Upper lobe of left lung (tissue), 6 donors: Measurements from ENCODE around the gene CCDC149. TPM values are rescaled to one million over a fixed set of nuclear protein-coding genes. Genes with fewer than 3 reads are reported as not detected.

Experiments
- ATAC-seq, 2 donors: fragments of 200-7000 bp; cut with Tn5 transposase; one replicate each; pipeline ENCODE4 v1.9.1; 2022; ENCODE audit warnings: mild to moderate bottlenecking in 2 of 2, moderate library complexity in 2 of 2; ENCODE audit not compliant: low FRiP score in 2 of 2
- DNase-seq, 2 donors: peaks; one replicate each; pipeline ENCODE4 v3.0.0-alpha.2; 2019 to 2020
- H3K27ac ChIP-seq, 4 donors: fragments of 200-600 bp; sonication (generic); one replicate each; pipeline ENCODE4 v1.5.1; 2016 to 2019
- H3K27me3 ChIP-seq, 4 donors: fragments of 200-600 bp; sonication (generic); one replicate each; pipeline ENCODE4 v1.5.1; 2017 to 2019
- H3K36me3 ChIP-seq, 4 donors: fragments of 200-600 bp; sonication (generic); one replicate each; pipeline ENCODE4 v1.5.1; 2016 to 2019
- H3K4me1 ChIP-seq, 4 donors: fragments of 200-600 bp; sonication (generic); one replicate each; pipeline ENCODE4 v1.5.1; 2018 to 2019
- H3K4me3 ChIP-seq, 4 donors: fragments of 200-600 bp; sonication (generic); one replicate each; pipeline ENCODE4 v1.5.1; 2017 to 2019; ENCODE audit warnings: mild to moderate bottlenecking in 2 of 4, moderate library complexity in 1 of 4
- H3K9me3 ChIP-seq, 4 donors: fragments of 200-600 bp; sonication (generic); one replicate each; pipeline ENCODE4 v1.5.1; 2018 to 2019
- EP300 ChIP-seq, 4 donors: sonication (generic); formaldehyde crosslinking; IDR thresholded peaks; one replicate each; pipeline ENCODE4 v1.5.1; 2017; ENCODE audit warnings: antibody characterized with exemption in 4 of 4, control low read depth in 2 of 4
- POLR2A ChIP-seq, 4 donors: fragments of 450-650 bp; IDR thresholded peaks; one replicate each; pipeline ENCODE4 v1.5.1; 2016 to 2017; ENCODE audit warnings: antibody characterized with exemption in 4 of 4, mild to moderate bottlenecking in 2 of 4
- POLR2AphosphoS5 ChIP-seq, 2 donors: sonication (generic); formaldehyde crosslinking; IDR thresholded peaks; one replicate each; pipeline ENCODE4 v1.5.1; 2017; ENCODE audit warnings: antibody characterized with exemption in 2 of 2
- WGBS, 2 donors: methylation state at CpG; one replicate each; pipeline ENCODE4 v1.1.5; 2017 to 2018; 5-methylcytosine and 5-hydroxymethylcytosine counted together
- total RNA-seq, 6 donors: library from RNA; depleted of rRNA in 4 of 6; stranded (reverse); fragments of >200 nt in 4 of 6; gene quantifications; one replicate each; pipeline versions ENCODE4 v1.1.0 to v1.2.1, GENCODE V29; 2016 to 2021
- TF ChIP-seq, protein P1 (sequence below), 6 experiments: fragments of 450-650 bp in 4 of 6; fragments of 200-600 bp in 2 of 6; sonication (generic) in 2 of 6; IDR thresholded peaks; one replicate each; pipeline ENCODE4 v1.5.1; 2016 to 2019; ENCODE audit warnings: antibody characterized with exemption in 6 of 6
- donor health status: DM: no; HTN: no; CAD: no; lungs with moderate emphysema.
- donor health status: DM: no; HTN: yes; CAD: no; lungs with severe emphysema.

CCDC149 gene
- total RNA-seq, 6 donors from 2014 or later, result 13.4 to 31.3 (median 22.3) TPM

DNA sequence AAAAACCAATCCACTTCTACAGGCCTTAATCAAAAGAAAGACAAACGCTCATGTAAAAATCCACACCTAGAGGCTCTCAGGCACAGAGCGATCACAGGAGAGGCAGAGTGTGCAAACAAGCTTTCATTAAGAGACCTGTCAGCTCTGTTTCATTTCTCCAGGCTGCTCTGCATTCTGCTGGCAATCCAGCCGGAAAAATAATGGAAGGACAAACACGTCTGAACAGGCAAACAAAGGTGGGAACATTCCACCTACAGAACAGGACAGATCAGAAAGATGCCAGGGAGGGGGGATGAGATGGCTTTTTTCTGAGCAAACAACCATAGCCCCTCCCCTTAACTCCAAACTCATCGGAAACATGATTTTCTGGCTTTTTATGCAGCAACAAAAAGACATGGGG is 107.8 kb downstream of the CCDC149 start:
- Histone ChIP-seq H3K27me3 (peaks cover 0 to 3% (median under 1%) of the 10 kb centered on the region in 4 donors), H3K27ac (peak overlapping the region in 1 of 4 donors; percentile 11), H3K36me3 (peaks cover 0 to 17% (median 11%) of the 10 kb centered on the region in 4 donors), H3K9me3 (no peaks in the 10 kb centered on the region), H3K4me1 (peaks cover 6 to 15% (median 7%) of the 10 kb centered on the region in 4 donors), H3K4me3 (no peak overlapping the region)
- WGBS, 2 donors, result 55 to 75% methylated on average over 5 of the region's 5 CpGs
- TF ChIP-seq POLR2AphosphoS5 (IDR thresholded peaks at IDR 0.05) (no peak), POLR2A (IDR thresholded peaks at IDR 0.05) (no peak), EP300 (IDR thresholded peaks at IDR 0.05) (no peak)
- TF ChIP-seq, protein P1, sequence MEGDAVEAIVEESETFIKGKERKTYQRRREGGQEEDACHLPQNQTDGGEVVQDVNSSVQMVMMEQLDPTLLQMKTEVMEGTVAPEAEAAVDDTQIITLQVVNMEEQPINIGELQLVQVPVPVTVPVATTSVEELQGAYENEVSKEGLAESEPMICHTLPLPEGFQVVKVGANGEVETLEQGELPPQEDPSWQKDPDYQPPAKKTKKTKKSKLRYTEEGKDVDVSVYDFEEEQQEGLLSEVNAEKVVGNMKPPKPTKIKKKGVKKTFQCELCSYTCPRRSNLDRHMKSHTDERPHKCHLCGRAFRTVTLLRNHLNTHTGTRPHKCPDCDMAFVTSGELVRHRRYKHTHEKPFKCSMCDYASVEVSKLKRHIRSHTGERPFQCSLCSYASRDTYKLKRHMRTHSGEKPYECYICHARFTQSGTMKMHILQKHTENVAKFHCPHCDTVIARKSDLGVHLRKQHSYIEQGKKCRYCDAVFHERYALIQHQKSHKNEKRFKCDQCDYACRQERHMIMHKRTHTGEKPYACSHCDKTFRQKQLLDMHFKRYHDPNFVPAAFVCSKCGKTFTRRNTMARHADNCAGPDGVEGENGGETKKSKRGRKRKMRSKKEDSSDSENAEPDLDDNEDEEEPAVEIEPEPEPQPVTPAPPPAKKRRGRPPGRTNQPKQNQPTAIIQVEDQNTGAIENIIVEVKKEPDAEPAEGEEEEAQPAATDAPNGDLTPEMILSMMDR (IDR thresholded peaks at IDR 0.05), result no peak
- DNase-seq (no peak), ATAC-seq (peak in 1 of 2 donors; percentile 37)

DNA sequence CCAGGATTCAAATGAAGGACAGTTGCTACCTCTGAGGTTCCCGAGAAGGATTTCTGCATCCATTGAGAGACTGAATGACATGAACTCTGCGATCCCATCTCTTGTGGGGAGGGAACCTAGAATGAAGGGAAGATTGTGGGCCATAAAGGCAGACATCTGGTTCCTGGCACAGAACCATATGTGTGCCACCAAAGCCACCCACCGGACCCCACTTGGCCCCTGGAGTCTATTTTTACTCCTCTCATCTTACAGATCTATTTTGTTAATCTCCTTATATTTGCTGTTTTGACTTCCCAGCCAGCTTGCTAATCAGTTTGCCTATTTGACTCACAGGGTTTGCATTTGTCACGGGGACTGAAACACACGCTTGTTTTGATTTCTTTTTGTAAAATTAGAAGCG is 110.2 kb downstream of the CCDC149 start:
- peaks cover 11 to 24% (median 14%) of the 10 kb centered on the region in 4 donors for H3K4me1 ChIP-seq
- TF ChIP-seq, protein P1 (IDR thresholded peaks at IDR 0.05), result no peak
- TF ChIP-seq EP300 (IDR thresholded peaks at IDR 0.05) (no peak), POLR2AphosphoS5 (IDR thresholded peaks at IDR 0.05) (no peak), POLR2A (IDR thresholded peaks at IDR 0.05) (no peak)

DNA sequence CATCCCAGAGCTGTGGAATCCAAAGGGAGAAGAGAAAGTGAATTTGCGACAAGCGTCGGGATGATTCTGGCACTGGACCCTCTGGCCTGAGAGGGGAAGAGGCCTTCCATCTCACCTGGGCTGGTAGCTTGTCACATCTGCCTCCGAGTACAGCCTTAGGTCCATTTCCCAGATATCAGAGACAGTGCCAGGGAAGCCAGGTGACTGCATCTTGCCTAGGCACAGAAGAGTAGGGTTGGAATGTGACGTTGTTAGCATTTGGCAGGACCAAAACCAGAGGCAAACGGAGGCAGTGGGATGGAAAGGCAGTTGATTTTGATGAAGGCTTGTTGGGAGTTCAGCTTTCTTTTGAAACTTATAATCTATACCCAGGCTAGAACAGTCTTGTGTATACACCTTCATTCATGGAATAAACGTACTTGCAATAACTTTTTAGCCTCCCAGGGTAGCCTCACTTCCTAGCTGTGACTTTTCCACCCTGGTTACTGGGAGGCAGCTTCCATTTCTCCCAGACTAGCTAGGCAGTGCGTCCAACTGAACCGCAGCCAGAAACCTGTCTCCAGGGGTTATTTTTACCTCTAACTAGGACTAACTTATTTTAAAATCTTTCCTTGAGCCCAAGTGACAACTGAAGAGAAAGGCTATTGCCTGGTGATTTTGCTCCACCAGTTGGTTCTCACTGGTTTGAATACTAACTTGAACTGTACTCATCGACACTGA is 111.5 kb downstream of the CCDC149 start:
- TF ChIP-seq POLR2AphosphoS5 (IDR thresholded peaks at IDR 0.05), result no peak
- no peak for TF ChIP-seq EP300 (IDR thresholded peaks at IDR 0.05)
- TF ChIP-seq, protein P1 (IDR thresholded peaks at IDR 0.05), result no peak
- no peak for TF ChIP-seq POLR2A (IDR thresholded peaks at IDR 0.05)
- WGBS, 2 donors, result 71 to 77% methylated on average over 10 of the region's 10 CpGs
- no peaks in the 10 kb centered on the region for H3K9me3 ChIP-seq
- ATAC-seq (no peak), DNase-seq (no peak)
- peak overlapping the region in 1 of 4 donors; percentile 27 for H3K4me3 ChIP-seq
- H3K36me3 ChIP-seq, result no peaks in the 10 kb centered on the region
- H3K27me3 ChIP-seq, result peaks cover 0 to 15% (median 5%) of the 10 kb centered on the region in 4 donors
- H3K27ac ChIP-seq, result peak overlapping the region in 1 of 4 donors; percentile 64
- H3K4me1 ChIP-seq, result peaks cover 11 to 24% (median 14%) of the 10 kb centered on the region in 4 donors

More for the DNA sequence above, 110.2 kb downstream of the CCDC149 start:
- H3K9me3 ChIP-seq, result no peaks in the 10 kb centered on the region
- DNase-seq (no peak), ATAC-seq (no peak)
- peaks cover 0 to 15% (median 5%) of the 10 kb centered on the region in 4 donors for H3K27me3 ChIP-seq
- H3K4me3 ChIP-seq, result no peak overlapping the region
- H3K36me3 ChIP-seq, result peaks cover 0 to 2% (median under 1%) of the 10 kb centered on the region in 4 donors
- WGBS, 2 donors, result 85 to 89% methylated on average over 6 of the region's 6 CpGs
- H3K27ac ChIP-seq, result no peak overlapping the region

DNA sequence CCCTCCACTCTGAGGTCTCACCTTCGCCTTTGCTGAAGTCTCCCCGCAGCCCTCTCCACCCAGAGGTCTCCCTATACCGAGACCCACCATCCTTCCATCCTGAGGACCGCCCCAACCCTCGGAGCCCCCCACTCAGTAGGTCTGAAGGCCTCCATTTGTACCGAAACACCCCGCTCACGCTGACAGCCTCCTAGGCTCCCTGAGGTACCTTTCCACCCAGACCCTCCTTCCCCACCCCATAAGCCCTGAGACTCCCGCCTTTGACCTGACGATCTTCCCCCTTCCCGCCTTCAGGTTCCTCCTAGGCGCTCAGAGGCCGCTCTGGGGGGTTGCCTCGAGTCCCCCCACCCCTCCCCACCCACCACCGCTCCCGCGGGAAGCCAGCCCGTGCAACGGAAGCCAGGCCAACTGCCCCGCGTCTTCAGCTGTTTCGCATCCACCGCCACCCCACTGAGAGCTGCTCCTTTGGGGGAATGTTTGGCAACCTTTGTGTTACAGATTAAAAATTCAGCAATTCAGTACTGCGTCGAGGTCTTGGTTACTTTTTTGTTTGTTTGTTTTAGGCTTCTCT is 112.4 kb downstream of the CCDC149 start:
- WGBS, 2 donors, result 22 to 26% methylated on average over 21 to 24 of the region's 25 CpGs
- no peak for TF ChIP-seq EP300 (IDR thresholded peaks at IDR 0.05)
- no peak for TF ChIP-seq POLR2A (IDR thresholded peaks at IDR 0.05)
- TF ChIP-seq POLR2AphosphoS5 (IDR thresholded peaks at IDR 0.05), result peak; percentile 12 to 66
- TF ChIP-seq, protein P1 (IDR thresholded peaks at IDR 0.05), result no peak
- Histone ChIP-seq H3K4me1 (peaks cover 11 to 24% (median 14%) of the 10 kb centered on the region in 4 donors), H3K36me3 (no peaks in the 10 kb centered on the region), H3K4me3 (peak overlapping the region in 2 of 4 donors; percentile 20 to 27), H3K27me3 (peaks cover 0 to 15% (median 5%) of the 10 kb centered on the region in 4 donors), H3K27ac (peak overlapping the region in 3 of 4 donors; percentile 46 to 64 (median 61)), H3K9me3 (no peaks in the 10 kb centered on the region)
- DNase-seq (peak in 1 of 2 donors; percentile 77), ATAC-seq (no peak)
